OCI-LY1 (cell line): ENCODE measurements around the gene AP1M1.
A peak's percentile ranks its signal among the peaks of the same experiment; 100 is the strongest.

Source experiments
- H2AFZ ChIP-seq: fragments of 200-600 bp; sonication (generic), shearing (Covaris generic); 2 replicates; pipeline ENCODE4 v1.6.0; 2014; ENCODE audit warnings: antibody characterized with exemption, mild to moderate bottlenecking, low read length
- H3F3A ChIP-seq: fragments of 200-600 bp; sonication (generic), shearing (Covaris generic); 2 replicates; pipeline ENCODE4 v1.6.0; 2014; ENCODE audit warnings: mild to moderate bottlenecking, antibody characterized with exemption, low read length, moderate library complexity; ENCODE audit not compliant: insufficient read depth
- H3K27ac ChIP-seq: fragments of 200-600 bp; sonication (generic); 2 replicates; pipeline ENCODE4 v1.5.1; 2014; ENCODE audit warnings: low read length, mixed run types, mild to moderate bottlenecking, low read depth; ENCODE audit not compliant: poor library complexity, severe bottlenecking
- H3K27me3 ChIP-seq: fragments of 200-600 bp; sonication (generic); 2 replicates; pipeline ENCODE4 v1.6.0; 2014; ENCODE audit warnings: antibody characterized with exemption, mild to moderate bottlenecking, low read length, moderate library complexity; ENCODE audit not compliant: insufficient read depth
- H3K36me3 ChIP-seq: fragments of 200-600 bp; sonication (generic); 2 replicates; pipeline ENCODE4 v1.6.1; 2014; ENCODE audit warnings: mild to moderate bottlenecking, antibody characterized with exemption, low read length, moderate library complexity, mixed read lengths; ENCODE audit not compliant: insufficient read depth
- H3K4me1 ChIP-seq: fragments of 200-600 bp; sonication (generic); 2 replicates; pipeline ENCODE4 v1.5.1; 2014; ENCODE audit warnings: mild to moderate bottlenecking, low read length, moderate library complexity; ENCODE audit not compliant: insufficient read depth, severe bottlenecking
- H3K4me2 ChIP-seq: fragments of 200-600 bp; sonication (generic), shearing (Covaris generic); 2 replicates; pipeline ENCODE4 v1.6.1; 2014; ENCODE audit warnings: low read length
- H3K4me3 ChIP-seq: fragments of 200-600 bp; sonication (generic); 2 replicates; pipeline ENCODE4 v1.5.1; 2014; ENCODE audit warnings: low read length, low read depth, mild to moderate bottlenecking, mixed read lengths; ENCODE audit not compliant: poor library complexity, severe bottlenecking
- H3K79me2 ChIP-seq: fragments of 200-600 bp; shearing (Covaris generic); 2 replicates; pipeline ENCODE4 v1.6.1; 2016; ENCODE audit warnings: mixed run types, low read length, mixed read lengths; ENCODE audit not compliant: insufficient read depth
- H3K9ac ChIP-seq: fragments of 200-600 bp; sonication (generic), shearing (Covaris generic); 2 replicates; pipeline ENCODE4 v1.6.1; 2014; ENCODE audit warnings: mild to moderate bottlenecking, low read length, mixed read lengths
- H3K9me2 ChIP-seq: fragments of 200-600 bp; sonication (generic), shearing (Covaris generic); 2 replicates; pipeline ENCODE4 v1.6.1; 2014; ENCODE audit warnings: low read depth, mild to moderate bottlenecking, low read length, mixed read lengths
- H3K9me3 ChIP-seq: fragments of 200-600 bp; shearing (Covaris generic); 2 replicates; pipeline ENCODE4 v1.6.1; 2014; ENCODE audit warnings: low read length, mixed read lengths
- H4K20me1 ChIP-seq: fragments of 200-600 bp; sonication (generic), shearing (Covaris generic); 2 replicates; pipeline ENCODE4 v1.6.0; 2016; ENCODE audit warnings: mild to moderate bottlenecking, low read length; ENCODE audit not compliant: insufficient read depth
- CTCF ChIP-seq: fragments of 200-600 bp; sonication (generic), shearing (Covaris generic); IDR thresholded peaks from 2 replicates; pipeline ENCODE4 v1.5.1; 2017; ENCODE audit warnings: mild to moderate bottlenecking, antibody characterized with exemption, low read length, moderate library complexity, mixed read lengths
- EZH2 ChIP-seq: fragments of 200-600 bp; sonication (generic), shearing (Covaris generic); IDR thresholded peaks from 2 replicates; pipeline ENCODE4 v1.8.0; 2017; ENCODE audit warnings: borderline replicate concordance, mixed run types, mild to moderate bottlenecking, antibody characterized with exemption, low read length, moderate library complexity, mixed read lengths

AP1M1 gene

GRCh38 chr19:16235811-16236652 is 38.3 kb downstream of the AP1M1 start:
- no peak overlapping the region for H2AFZ ChIP-seq
- H3K4me2 ChIP-seq, result no peak overlapping the region
- H3K27ac ChIP-seq, result no peak overlapping the region
- H3K9ac ChIP-seq, result no peak overlapping the region
- no peaks in the 10 kb centered on the region for H3K9me3 ChIP-seq
- H3K79me2 ChIP-seq, result no peaks in the 10 kb centered on the region
- no peak for TF ChIP-seq EZH2
- TF ChIP-seq CTCF, result no peak
- H3K9me2 ChIP-seq, result no peaks in the 10 kb centered on the region
- no peaks in the 10 kb centered on the region for H4K20me1 ChIP-seq
- H3F3A ChIP-seq, result no peaks in the 10 kb centered on the region
- no peaks in the 10 kb centered on the region for H3K27me3 ChIP-seq
- no peak overlapping the region for H3K4me3 ChIP-seq
- H3K4me1 ChIP-seq, result no peaks in the 10 kb centered on the region
- H3K36me3 ChIP-seq, result peaks cover 51% of the 10 kb centered on the region

GRCh38 chr19:16244091-16244490 is 46.4 kb downstream of the AP1M1 start:
- TF ChIP-seq EZH2 (no peak), CTCF (no peak)
- Histone ChIP-seq H3K9me3 (no peaks in the 10 kb centered on the region), H4K20me1 (no peaks in the 10 kb centered on the region)

GRCh38 chr19:16247353-16248182 is 49.9 kb downstream of the AP1M1 start:
- Histone ChIP-seq H3K4me1 (no peaks in the 10 kb centered on the region), H3K36me3 (no peaks in the 10 kb centered on the region), H3K9ac (no peak overlapping the region), H3K4me2 (no peak overlapping the region), H3K79me2 (no peaks in the 10 kb centered on the region), H3K9me3 (no peaks in the 10 kb centered on the region), H3K9me2 (no peaks in the 10 kb centered on the region), H3K27ac (no peak overlapping the region), H3K27me3 (no peaks in the 10 kb centered on the region), H2AFZ (no peak overlapping the region), H4K20me1 (no peaks in the 10 kb centered on the region), H3F3A (no peaks in the 10 kb centered on the region), H3K4me3 (no peak overlapping the region)
- peak; percentile 96 for TF ChIP-seq CTCF
- TF ChIP-seq EZH2, result no peak

More at GRCh38 chr19:16244091-16244490, 46.4 kb downstream of the AP1M1 start:
- Histone ChIP-seq H3F3A (no peaks in the 10 kb centered on the region), H3K4me1 (no peaks in the 10 kb centered on the region), H3K36me3 (no peaks in the 10 kb centered on the region), H3K79me2 (no peaks in the 10 kb centered on the region), H3K9ac (no peak overlapping the region), H3K27me3 (no peaks in the 10 kb centered on the region), H3K4me2 (no peak overlapping the region), H3K4me3 (no peak overlapping the region), H3K9me2 (no peaks in the 10 kb centered on the region), H2AFZ (no peak overlapping the region), H3K27ac (no peak overlapping the region)
